ENCODE measurements around the gene KCNH4.

KCNH4 gene

GRCh38 chr17:42201458-42201772, 20.5 kb upstream of the KCNH4 start:
- Histone ChIP-seq H3K27me3 (ENCODE audit: insufficient read depth, poor library complexity, severe bottlenecking) (no peaks in the 10 kb centered on the region), H3K36me3 (ENCODE audit: low read depth) (peaks cover 12% of the 10 kb centered on the region; the same call in 1 of the 2 replicates), H3K9me3 (ENCODE audit: severe bottlenecking) (no peaks in the 10 kb centered on the region), H3K4me3 (ENCODE audit: severe bottlenecking) (no peak overlapping the region), H3K27ac (ENCODE audit: poor library complexity, severe bottlenecking) (no peak overlapping the region), H3K4me1 (ENCODE audit: insufficient read depth, poor library complexity, severe bottlenecking) (no peaks in the 10 kb centered on the region)
- ATAC-seq (ENCODE audit: low read depth) (no peak), DNase-seq (ENCODE audit: low spot score) (no peak)
- no peak for TF ChIP-seq CTCF (IDR thresholded peaks at IDR 0.05; ENCODE audit: poor library complexity, severe bottlenecking)

GRCh38 chr17:42200706-42201457, 19.9 kb upstream of the KCNH4 start:
- Histone ChIP-seq H3K27ac (ENCODE audit: poor library complexity, severe bottlenecking) (no peak overlapping the region), H3K4me3 (ENCODE audit: severe bottlenecking) (no peak overlapping the region), H3K4me1 (ENCODE audit: insufficient read depth, poor library complexity, severe bottlenecking) (no peaks in the 10 kb centered on the region), H3K27me3 (ENCODE audit: insufficient read depth, poor library complexity, severe bottlenecking) (no peaks in the 10 kb centered on the region), H3K9me3 (ENCODE audit: severe bottlenecking) (no peaks in the 10 kb centered on the region), H3K36me3 (ENCODE audit: low read depth) (peaks cover 7% of the 10 kb centered on the region; the same call in 1 of the 2 replicates)
- no peak for DNase-seq (ENCODE audit: low spot score)
- ATAC-seq (ENCODE audit: low read depth) = no peak
- no peak for TF ChIP-seq CTCF (IDR thresholded peaks at IDR 0.05; ENCODE audit: poor library complexity, severe bottlenecking)

DNA sequence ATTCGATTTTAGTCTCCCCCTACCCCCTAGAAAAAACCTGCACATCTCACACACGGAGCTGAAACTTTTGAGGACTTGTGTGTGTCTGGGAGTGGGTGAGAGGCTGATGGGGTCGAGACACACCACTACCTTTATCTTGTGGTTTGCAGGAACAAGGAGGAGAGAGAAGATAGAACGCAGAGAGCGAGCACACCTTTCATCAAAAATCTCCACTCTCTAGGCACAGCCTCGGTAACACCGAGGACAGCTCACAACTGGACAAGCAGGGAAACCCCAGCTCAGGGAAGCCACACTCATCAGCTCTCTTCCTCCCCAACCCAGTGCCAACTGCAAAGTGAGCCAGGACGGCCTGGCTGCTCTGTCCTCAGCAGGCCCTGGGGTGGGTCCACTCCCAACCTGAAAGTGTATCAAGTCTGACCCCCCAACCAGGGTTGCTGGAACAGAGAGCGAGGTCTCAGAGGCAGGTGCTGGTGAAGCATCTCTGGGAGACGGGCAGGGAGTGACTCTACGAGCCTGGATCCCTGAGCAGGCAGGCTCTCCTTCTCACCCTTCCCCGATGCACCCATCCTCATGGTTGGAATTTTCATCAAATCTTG, 18.6 kb upstream of the KCNH4 start:
- DNase-seq (ENCODE audit: low spot score) = no peak
- no peaks in the 10 kb centered on the region for H3K4me1 ChIP-seq (ENCODE audit: insufficient read depth, poor library complexity, severe bottlenecking)
- H3K36me3 ChIP-seq (ENCODE audit: low read depth) = peaks cover 7% of the 10 kb centered on the region; the same call in 1 of the 2 replicates
- H3K9me3 ChIP-seq (ENCODE audit: severe bottlenecking) = no peaks in the 10 kb centered on the region
- H3K4me3 ChIP-seq (ENCODE audit: severe bottlenecking) = no peak overlapping the region
- TF ChIP-seq CTCF (IDR thresholded peaks at IDR 0.05; ENCODE audit: poor library complexity, severe bottlenecking) = no peak
- H3K27me3 ChIP-seq (ENCODE audit: insufficient read depth, poor library complexity, severe bottlenecking) = no peaks in the 10 kb centered on the region
- no peak for ATAC-seq (ENCODE audit: low read depth)
- H3K27ac ChIP-seq (ENCODE audit: poor library complexity, severe bottlenecking) = no peak overlapping the region

GRCh38 chr17:42198897-42199296, 18.0 kb upstream of the KCNH4 start:
- TF ChIP-seq CTCF (IDR thresholded peaks at IDR 0.05; ENCODE audit: poor library complexity, severe bottlenecking) = no peak
- Histone ChIP-seq H3K36me3 (ENCODE audit: low read depth) (peaks cover 3% of the 10 kb centered on the region; the same call in 1 of the 2 replicates), H3K27me3 (ENCODE audit: insufficient read depth, poor library complexity, severe bottlenecking) (no peaks in the 10 kb centered on the region), H3K4me3 (ENCODE audit: severe bottlenecking) (no peak overlapping the region), H3K9me3 (ENCODE audit: severe bottlenecking) (no peaks in the 10 kb centered on the region), H3K4me1 (ENCODE audit: insufficient read depth, poor library complexity, severe bottlenecking) (no peaks in the 10 kb centered on the region), H3K27ac (ENCODE audit: poor library complexity, severe bottlenecking) (no peak overlapping the region)
- no peak for ATAC-seq (ENCODE audit: low read depth)
- no peak for DNase-seq (ENCODE audit: low spot score)
